Parathyroid adenoma (tissue), 2 donors: ENCODE results near the gene OBSCN.

ENCODE experiments used
- H2AFZ ChIP-seq: fragments of 300-600 bp; sonication (generic); one replicate; pipeline ENCODE4 v1.7.0; 2017; ENCODE audit warnings: antibody characterized with exemption, mild to moderate bottlenecking
- H3K27ac ChIP-seq: fragments of 300-600 bp; sonication (generic); one replicate; pipeline ENCODE4 v1.7.0; 2017
- H3K27me3 ChIP-seq: fragments of 300-600 bp; sonication (generic); one replicate; pipeline ENCODE4 v1.7.0; 2017; ENCODE audit warnings: low read length; ENCODE audit not compliant: control insufficient read depth, insufficient read depth
- H3K36me3 ChIP-seq: fragments of 300-600 bp; sonication (generic); one replicate; pipeline ENCODE4 v1.7.0; 2017; ENCODE audit warnings: low read length; ENCODE audit not compliant: control insufficient read depth, insufficient read depth
- H3K4me1 ChIP-seq: fragments of 300-600 bp; sonication (generic); one replicate; pipeline ENCODE4 v1.7.0; 2017; ENCODE audit warnings: control low read depth
- H3K4me2 ChIP-seq: fragments of 300-600 bp; sonication (generic); one replicate; pipeline ENCODE4 v1.7.0; 2017; ENCODE audit warnings: low read length
- H3K4me3 ChIP-seq: fragments of 300-600 bp; sonication (generic); one replicate; pipeline ENCODE4 v1.7.0; 2017; ENCODE audit warnings: low read depth, low read length
- H3K79me2 ChIP-seq: fragments of 300-600 bp; sonication (generic); one replicate; pipeline ENCODE4 v1.7.0; 2017; ENCODE audit warnings: control low read depth
- H3K9ac ChIP-seq: fragments of 300-600 bp; sonication (generic); one replicate; pipeline ENCODE4 v1.7.0; 2017; ENCODE audit warnings: mild to moderate bottlenecking
- H3K9me3 ChIP-seq: fragments of 300-600 bp; sonication (generic); one replicate; pipeline ENCODE4 v1.7.0; 2017; ENCODE audit warnings: low read length; ENCODE audit not compliant: control insufficient read depth
- TF ChIP-seq, protein P1 (sequence below): fragments of 300-600 bp; sonication (generic); IDR thresholded peaks from one replicate; pipeline ENCODE4 v1.7.0; 2017; ENCODE audit warnings: antibody characterized with exemption, mild to moderate bottlenecking
- donor health status: primary hyperparathyroidism.

The OBSCN gene

DNA sequence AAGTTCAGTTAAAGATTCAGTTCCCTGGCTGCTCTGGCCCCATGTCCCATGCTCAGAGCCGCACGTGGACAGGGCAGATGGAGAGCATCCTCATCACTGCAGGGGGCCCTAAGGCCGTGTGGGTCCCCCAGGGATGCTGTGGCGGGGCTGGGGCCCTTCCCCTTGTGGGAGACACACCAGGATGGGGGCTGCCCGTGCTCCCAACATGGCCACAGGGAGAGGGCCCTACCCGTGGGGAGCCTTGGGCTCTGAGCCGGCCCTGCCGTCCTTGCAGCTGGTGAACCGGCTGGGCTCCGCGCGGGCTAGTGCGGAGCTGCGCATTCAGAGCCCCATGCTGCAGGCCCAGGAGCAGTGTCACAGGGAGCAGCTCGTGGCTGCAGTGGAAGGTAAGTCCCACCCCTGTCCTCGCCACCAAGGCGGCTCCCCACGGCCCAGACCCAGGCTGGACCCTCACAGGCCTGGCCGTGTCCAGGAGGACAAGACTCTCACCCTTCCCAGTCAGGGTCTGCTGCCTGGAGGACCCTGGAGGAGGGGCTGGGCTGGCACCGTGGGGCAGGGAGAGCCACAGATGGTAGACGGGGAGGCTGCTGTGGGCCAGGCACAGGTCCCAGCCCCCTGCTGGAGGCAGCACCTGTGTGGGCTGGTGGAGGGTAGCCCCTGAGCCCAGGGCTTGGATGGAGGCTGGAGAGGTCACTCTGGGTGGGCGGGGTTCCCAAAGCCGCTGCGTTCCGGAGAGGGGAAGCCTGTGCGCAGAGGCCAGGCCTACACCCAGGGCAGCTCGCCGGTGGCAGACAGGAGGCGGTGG is 145.0 kb downstream of the OBSCN start:
- Histone ChIP-seq H3K36me3 (no peaks in the 10 kb centered on the region), H3K4me3 (no peak overlapping the region), H3K27ac (no peak overlapping the region), H3K27me3 (no peaks in the 10 kb centered on the region), H3K79me2 (no peaks in the 10 kb centered on the region), H3K9me3 (no peaks in the 10 kb centered on the region), H3K9ac (no peak overlapping the region), H3K4me1 (no peaks in the 10 kb centered on the region), H2AFZ (no peak overlapping the region), H3K4me2 (no peak overlapping the region)
- TF ChIP-seq, protein P1, sequence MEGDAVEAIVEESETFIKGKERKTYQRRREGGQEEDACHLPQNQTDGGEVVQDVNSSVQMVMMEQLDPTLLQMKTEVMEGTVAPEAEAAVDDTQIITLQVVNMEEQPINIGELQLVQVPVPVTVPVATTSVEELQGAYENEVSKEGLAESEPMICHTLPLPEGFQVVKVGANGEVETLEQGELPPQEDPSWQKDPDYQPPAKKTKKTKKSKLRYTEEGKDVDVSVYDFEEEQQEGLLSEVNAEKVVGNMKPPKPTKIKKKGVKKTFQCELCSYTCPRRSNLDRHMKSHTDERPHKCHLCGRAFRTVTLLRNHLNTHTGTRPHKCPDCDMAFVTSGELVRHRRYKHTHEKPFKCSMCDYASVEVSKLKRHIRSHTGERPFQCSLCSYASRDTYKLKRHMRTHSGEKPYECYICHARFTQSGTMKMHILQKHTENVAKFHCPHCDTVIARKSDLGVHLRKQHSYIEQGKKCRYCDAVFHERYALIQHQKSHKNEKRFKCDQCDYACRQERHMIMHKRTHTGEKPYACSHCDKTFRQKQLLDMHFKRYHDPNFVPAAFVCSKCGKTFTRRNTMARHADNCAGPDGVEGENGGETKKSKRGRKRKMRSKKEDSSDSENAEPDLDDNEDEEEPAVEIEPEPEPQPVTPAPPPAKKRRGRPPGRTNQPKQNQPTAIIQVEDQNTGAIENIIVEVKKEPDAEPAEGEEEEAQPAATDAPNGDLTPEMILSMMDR, result no peak

DNA sequence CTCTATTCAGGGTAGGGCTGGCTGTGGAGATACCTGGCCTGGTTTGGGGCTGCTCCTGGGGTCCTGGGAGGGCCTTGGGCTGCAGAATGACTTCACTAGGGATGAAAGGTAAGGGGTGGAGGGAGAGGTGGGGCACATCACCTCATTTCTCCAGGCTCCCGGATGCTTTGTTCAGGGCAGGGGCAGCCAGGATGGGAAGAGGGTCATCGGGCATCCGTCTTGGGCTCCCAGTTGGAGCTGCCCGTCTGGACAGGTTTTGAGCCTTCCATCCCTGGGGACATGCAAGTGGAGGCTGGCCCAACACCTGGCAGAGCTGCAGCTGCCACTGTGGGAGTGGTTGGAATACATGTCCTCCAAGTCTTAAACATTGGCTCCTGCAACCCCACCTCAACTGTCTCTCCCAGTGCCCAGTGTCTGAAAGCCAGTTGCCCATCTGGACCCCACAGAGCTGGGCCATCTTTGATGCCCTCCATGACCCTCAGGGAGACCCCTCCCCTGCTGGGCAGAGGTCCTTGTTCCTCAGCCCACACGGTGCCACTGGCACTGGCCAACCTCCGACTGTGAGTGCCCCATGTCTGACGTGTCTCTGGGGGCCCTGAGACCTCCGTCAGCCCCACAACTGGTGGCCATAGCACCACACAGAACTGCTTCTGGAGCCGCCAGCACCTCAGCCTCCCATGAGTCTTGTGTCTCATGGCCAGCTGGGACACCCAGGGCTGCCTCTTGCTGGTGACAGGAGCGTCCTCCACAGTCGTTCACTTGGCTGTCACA is 145.9 kb downstream of the OBSCN start:
- TF ChIP-seq, protein P1, result no peak
- no peak overlapping the region for H3K27ac ChIP-seq
- H3K4me3 ChIP-seq, result no peak overlapping the region
- no peaks in the 10 kb centered on the region for H3K79me2 ChIP-seq
- H3K27me3 ChIP-seq, result no peaks in the 10 kb centered on the region
- H2AFZ ChIP-seq, result no peak overlapping the region
- no peaks in the 10 kb centered on the region for H3K9me3 ChIP-seq
- no peak overlapping the region for H3K4me2 ChIP-seq
- no peaks in the 10 kb centered on the region for H3K36me3 ChIP-seq
- H3K4me1 ChIP-seq, result no peaks in the 10 kb centered on the region
- H3K9ac ChIP-seq, result no peak overlapping the region

DNA sequence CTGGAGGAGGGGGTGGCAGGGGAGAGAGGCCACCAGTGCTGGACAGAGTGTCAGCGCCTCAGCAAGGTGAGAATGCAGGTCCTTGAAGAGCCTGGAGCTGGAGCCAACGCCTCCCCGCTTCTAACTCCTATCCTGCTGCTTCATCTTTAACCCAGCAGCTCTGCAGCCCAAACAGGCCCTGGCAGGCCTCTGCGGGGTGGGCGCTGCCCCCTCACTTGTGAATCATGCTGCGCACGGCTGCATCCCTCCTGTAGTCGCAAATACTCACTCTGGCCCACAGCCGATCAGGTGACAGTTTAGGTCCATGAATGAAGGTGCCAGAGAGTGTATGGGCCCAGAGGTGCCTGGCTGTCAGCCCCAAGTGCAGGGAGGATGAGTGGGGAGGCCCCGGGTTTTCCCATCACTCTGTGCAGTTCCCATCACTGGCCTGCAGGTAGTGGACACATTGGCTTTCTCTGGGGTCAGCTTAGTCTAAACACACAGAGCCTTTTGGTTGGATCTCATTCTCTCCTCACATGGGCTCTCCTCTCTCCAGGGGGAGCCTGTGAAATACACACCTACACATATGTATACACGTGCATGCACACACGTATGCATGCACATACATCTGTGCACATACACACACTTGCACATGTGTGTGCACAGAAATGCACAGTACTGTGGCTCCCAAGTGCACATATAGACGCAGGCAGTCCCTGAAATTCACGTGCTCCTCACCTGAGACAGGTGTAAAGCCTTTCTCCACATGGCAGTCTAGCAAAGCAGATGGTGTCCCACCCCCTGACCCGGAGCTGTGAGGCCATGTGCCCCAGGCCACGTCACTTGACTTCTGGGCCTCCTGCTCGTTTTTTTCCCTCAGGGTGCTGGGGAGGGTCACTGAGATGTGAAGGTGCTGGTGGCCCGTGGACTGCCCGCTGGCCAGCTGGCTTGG is 146.8 kb downstream of the OBSCN start:
- H3K36me3 ChIP-seq, result no peaks in the 10 kb centered on the region
- no peak overlapping the region for H2AFZ ChIP-seq
- TF ChIP-seq, protein P1, result no peak
- H3K9me3 ChIP-seq, result no peaks in the 10 kb centered on the region
- H3K79me2 ChIP-seq, result no peaks in the 10 kb centered on the region
- H3K27me3 ChIP-seq, result no peaks in the 10 kb centered on the region
- no peak overlapping the region for H3K4me2 ChIP-seq
- H3K9ac ChIP-seq, result no peak overlapping the region
- no peaks in the 10 kb centered on the region for H3K4me1 ChIP-seq
- no peak overlapping the region for H3K27ac ChIP-seq
- H3K4me3 ChIP-seq, result no peak overlapping the region

DNA sequence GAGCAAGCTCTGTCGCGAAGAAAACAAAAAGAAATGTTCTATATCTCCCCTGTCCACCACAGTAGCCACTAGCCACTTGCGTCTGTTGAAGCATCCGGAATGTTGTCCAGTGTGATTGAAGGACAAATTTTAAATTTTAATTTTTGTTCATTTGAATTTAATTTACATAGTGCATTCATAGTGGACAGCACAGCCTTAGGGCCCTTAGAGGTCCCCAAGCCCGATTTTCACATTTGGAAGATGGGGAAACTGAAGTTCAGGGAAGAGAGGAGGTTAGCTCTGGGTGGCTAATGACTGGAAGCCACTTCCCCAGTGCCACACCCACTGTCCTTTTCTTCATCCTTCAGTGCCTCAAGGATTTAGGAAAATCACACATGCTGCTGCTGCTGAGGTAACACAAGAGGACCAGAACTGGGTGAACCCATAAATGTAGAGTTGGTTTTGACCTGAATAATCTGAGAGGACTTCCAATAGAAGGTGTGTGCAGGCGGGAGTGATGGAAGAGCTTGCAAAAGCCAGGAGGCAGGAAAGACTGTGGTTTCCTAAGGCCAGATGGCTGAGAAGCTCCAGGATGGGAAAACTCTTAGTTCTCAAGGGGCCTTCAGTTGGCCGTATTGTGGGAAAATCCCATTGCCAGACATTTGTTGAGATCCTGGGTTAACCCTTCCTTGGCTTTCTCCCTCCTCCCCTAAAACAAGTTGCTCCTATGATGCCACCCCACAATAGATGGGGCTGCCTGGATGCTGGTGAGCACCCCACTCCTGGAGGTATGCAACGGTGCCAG is 149.2 kb downstream of the OBSCN start:
- Histone ChIP-seq H3K4me3 (no peak overlapping the region), H3K27me3 (no peaks in the 10 kb centered on the region), H2AFZ (no peak overlapping the region), H3K4me1 (no peaks in the 10 kb centered on the region), H3K4me2 (no peak overlapping the region), H3K79me2 (no peaks in the 10 kb centered on the region), H3K36me3 (no peaks in the 10 kb centered on the region), H3K27ac (no peak overlapping the region), H3K9me3 (no peaks in the 10 kb centered on the region), H3K9ac (no peak overlapping the region)
- TF ChIP-seq, protein P1, result no peak
